ENCODE data around the gene MASP1.
A peak's percentile ranks its signal among the peaks of the same experiment; 100 is the strongest.
"Not testable (repeated sequence)": the region's sequence is repeated elsewhere in the genome, so short reads cannot be mapped to it uniquely, and the experiment has no call there.

MASP1 gene

GRCh38 chr3:187264021-187264420 lies 27.5 kb downstream of the MASP1 start:
- peak; percentile 13 for DNase-seq

- no peak for DNase-seq
Observed at GRCh38 chr3:187263270-187263669, 28.3 kb downstream of the MASP1 start.

GRCh38 chr3:187262360-187262759 lies 29.2 kb downstream of the MASP1 start:
- DNase-seq, result no peak

- DNase-seq, result no peak
Observed at GRCh38 chr3:187261541-187261969, 30.0 kb downstream of the MASP1 start.

GRCh38 chr3:187259171-187259570 lies 32.4 kb downstream of the MASP1 start:
- no peak for DNase-seq

- DNase-seq, result no peak
Observed at GRCh38 chr3:187257992-187258692, 33.4 kb downstream of the MASP1 start.

- DNase-seq, result no peak
Observed at GRCh38 chr3:187257471-187257870, 34.1 kb downstream of the MASP1 start.

GRCh38 chr3:187256051-187256616 lies 35.4 kb downstream of the MASP1 start:
- DNase-seq, result no peak

GRCh38 chr3:187255314-187255713 lies 36.2 kb downstream of the MASP1 start:
- DNase-seq, result no peak

- no peak for DNase-seq
Observed at GRCh38 chr3:187252311-187252710, 39.2 kb downstream of the MASP1 start.

- no peak for DNase-seq
Observed at GRCh38 chr3:187251599-187251998, 39.9 kb downstream of the MASP1 start.

GRCh38 chr3:187247398-187247797 lies 44.1 kb downstream of the MASP1 start:
- no peak for DNase-seq

- no peak for DNase-seq
Observed at GRCh38 chr3:187243933-187244524, 47.5 kb downstream of the MASP1 start.

GRCh38 chr3:187242900-187243299 lies 48.6 kb downstream of the MASP1 start:
- DNase-seq, result no peak

GRCh38 chr3:187242435-187242834 lies 49.1 kb downstream of the MASP1 start:
- DNase-seq, result no peak

GRCh38 chr3:187238835-187239234 lies 52.7 kb downstream of the MASP1 start:
- DNase-seq, result not testable (repeated sequence)

GRCh38 chr3:187238239-187238638 lies 53.3 kb downstream of the MASP1 start:
- DNase-seq, result no peak

- no peak for DNase-seq
Observed at GRCh38 chr3:187237741-187238140, 53.8 kb downstream of the MASP1 start.

GRCh38 chr3:187236962-187237361 lies 54.6 kb downstream of the MASP1 start:
- no peak for DNase-seq

- no peak for DNase-seq
Observed at GRCh38 chr3:187230011-187230410, 61.5 kb downstream of the MASP1 start.

GRCh38 chr3:187228740-187229139 lies 62.8 kb downstream of the MASP1 start:
- DNase-seq, result no peak

- no peak for DNase-seq
Observed at GRCh38 chr3:187227658-187228258, 63.8 kb downstream of the MASP1 start.

- no peak for DNase-seq
Observed at GRCh38 chr3:187223799-187224198, 67.7 kb downstream of the MASP1 start.

GRCh38 chr3:187222801-187223200 lies 68.7 kb downstream of the MASP1 start:
- DNase-seq, result no peak
